Central memory CD8-positive, alpha-beta T cell (primary cell): ENCODE measurements around the gene SPATA2.
A peak's percentile ranks its signal among the peaks of the same experiment; 100 is the strongest.
"Not testable (repeated sequence)": the region's sequence is repeated elsewhere in the genome, so short reads cannot be mapped to it uniquely, and the experiment has no call there.

Experiments used
- ATAC-seq: fragments of 150-1000 bp; cut with Tn5 transposase; replicated peaks from 2 replicates; pipeline ENCODE4 v1.10.0; 2022; ENCODE audit warnings: mild to moderate bottlenecking, moderate FRiP score, moderate number of reproducible peaks; ENCODE audit not compliant: poor library complexity, severe bottlenecking; ENCODE audit errors: extremely low read depth
- DNase-seq, 2 donors: peaks; one replicate each; pipeline ENCODE4 v3.0.0; 2021; ENCODE audit warnings: low spot score in 2 of 2
- H3K27ac Mint-ChIP-seq: one replicate; pipeline ENCODE4 v1.8.0; 2022; ENCODE audit warnings: low read depth, mild to moderate bottlenecking, moderate library complexity, mixed read lengths
- H3K27me3 Mint-ChIP-seq: one replicate; pipeline ENCODE4 v1.8.0; 2022; ENCODE audit warnings: mixed read lengths
- H3K36me3 Mint-ChIP-seq: one replicate; pipeline ENCODE4 v1.8.0; 2022; ENCODE audit warnings: mild to moderate bottlenecking, moderate library complexity, mixed read lengths; ENCODE audit not compliant: insufficient read depth
- H3K4me1 Mint-ChIP-seq: one replicate; pipeline ENCODE4 v1.8.0; 2022; ENCODE audit warnings: mixed read lengths
- H3K4me3 Mint-ChIP-seq: one replicate; pipeline ENCODE4 v1.8.0; 2022; ENCODE audit warnings: mild to moderate bottlenecking, moderate library complexity, mixed read lengths
- H3K9me3 Mint-ChIP-seq: one replicate; pipeline ENCODE4 v1.8.0; 2022; ENCODE audit warnings: mixed read lengths

SPATA2 gene

DNA sequence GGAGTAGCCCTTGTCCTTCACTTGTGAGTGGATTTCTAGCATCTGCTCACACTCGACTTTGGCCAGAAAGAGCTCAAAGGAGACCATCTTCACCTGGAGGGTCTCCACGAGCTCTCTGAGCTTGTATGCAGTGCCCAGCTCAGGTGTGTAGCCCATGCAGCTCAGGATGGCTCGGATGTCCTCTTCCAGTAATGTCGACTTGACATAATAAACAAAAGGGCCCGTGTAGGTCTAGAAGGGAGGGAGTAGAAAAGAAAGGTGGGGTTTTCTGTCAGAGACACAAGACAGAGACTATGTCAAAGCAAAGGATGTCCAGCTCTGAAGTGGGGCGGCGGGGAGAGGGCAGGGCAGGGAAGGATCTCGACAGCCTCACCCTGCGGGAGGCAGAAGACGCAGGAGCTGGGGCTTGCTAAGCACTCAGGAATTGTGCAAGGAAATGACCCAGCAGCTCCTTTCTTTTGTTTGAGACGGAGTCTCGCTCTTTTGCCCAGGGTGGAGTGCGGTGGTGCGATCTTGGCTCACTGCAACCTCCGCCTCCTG is 8.6 kb downstream of the SPATA2 start:
- peaks cover 34% of the 10 kb centered on the region for H3K36me3 Mint-ChIP-seq
- ATAC-seq (no peak), DNase-seq (no peak)
- H3K4me3 Mint-ChIP-seq, result no peak overlapping the region
- no peak overlapping the region for H3K27ac Mint-ChIP-seq
- H3K9me3 Mint-ChIP-seq, result no peaks in the 10 kb centered on the region
- peaks cover 5% of the 10 kb centered on the region for H3K4me1 Mint-ChIP-seq
- no peaks in the 10 kb centered on the region for H3K27me3 Mint-ChIP-seq

DNA sequence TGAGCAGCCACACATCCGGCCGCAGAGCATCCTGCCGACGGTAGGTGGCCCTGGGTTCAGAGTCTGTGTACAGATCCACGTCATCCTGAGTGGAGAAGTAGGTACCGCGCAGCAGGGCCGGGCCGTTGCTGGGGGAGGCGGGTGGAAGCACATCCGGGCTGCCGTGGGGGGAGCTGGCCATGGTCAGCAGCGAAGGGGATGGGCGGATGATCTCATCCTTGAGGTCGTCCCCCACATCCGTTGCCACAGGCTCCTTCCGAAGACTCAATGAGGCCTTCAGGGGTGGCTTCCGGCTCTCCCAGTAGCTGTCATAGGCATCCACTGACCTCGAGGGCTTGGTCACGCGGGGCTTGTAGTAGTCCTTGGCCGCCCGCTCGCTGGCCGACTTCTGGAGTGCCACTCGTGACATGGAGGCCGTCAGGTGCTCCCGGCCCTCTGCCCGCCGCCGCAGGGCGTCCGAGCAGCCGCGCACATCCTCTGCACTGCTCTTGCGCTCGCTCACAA is 9.2 kb downstream of the SPATA2 start:
- Mint-ChIP-seq H3K27me3 (no peaks in the 10 kb centered on the region), H3K9me3 (no peaks in the 10 kb centered on the region), H3K4me1 (peaks cover 5% of the 10 kb centered on the region), H3K27ac (no peak overlapping the region), H3K36me3 (peaks cover 34% of the 10 kb centered on the region), H3K4me3 (no peak overlapping the region)
- ATAC-seq, result no peak
- DNase-seq, result no peak

- Mint-ChIP-seq H3K27ac (peak overlapping the region; percentile 67), H3K9me3 (no peaks in the 10 kb centered on the region), H3K27me3 (no peaks in the 10 kb centered on the region), H3K4me1 (peaks cover 4% of the 10 kb centered on the region), H3K4me3 (no peak overlapping the region), H3K36me3 (peaks cover 36% of the 10 kb centered on the region)
- ATAC-seq, result no peak
- no peak for DNase-seq
Observed at GRCh38 chr20:49905415-49906091, 9.8 kb downstream of the SPATA2 start.

- H3K9me3 Mint-ChIP-seq, result no peaks in the 10 kb centered on the region
- H3K4me3 Mint-ChIP-seq, result no peak overlapping the region
- H3K4me1 Mint-ChIP-seq, result no peaks in the 10 kb centered on the region
- no peaks in the 10 kb centered on the region for H3K27me3 Mint-ChIP-seq
- peak overlapping the region; percentile 67 for H3K27ac Mint-ChIP-seq
- ATAC-seq (no peak), DNase-seq (no peak)
- H3K36me3 Mint-ChIP-seq, result peaks cover 35% of the 10 kb centered on the region
Observed at GRCh38 chr20:49904440-49905214, 10.7 kb downstream of the SPATA2 start.

- Mint-ChIP-seq H3K9me3 (no peaks in the 10 kb centered on the region), H3K27ac (no peak overlapping the region), H3K4me3 (no peak overlapping the region), H3K36me3 (peaks cover 26% of the 10 kb centered on the region), H3K4me1 (no peaks in the 10 kb centered on the region), H3K27me3 (no peaks in the 10 kb centered on the region)
- no peak for DNase-seq
- ATAC-seq, result no peak
Observed at GRCh38 chr20:49901588-49901987, 13.7 kb downstream of the SPATA2 start.

DNA sequence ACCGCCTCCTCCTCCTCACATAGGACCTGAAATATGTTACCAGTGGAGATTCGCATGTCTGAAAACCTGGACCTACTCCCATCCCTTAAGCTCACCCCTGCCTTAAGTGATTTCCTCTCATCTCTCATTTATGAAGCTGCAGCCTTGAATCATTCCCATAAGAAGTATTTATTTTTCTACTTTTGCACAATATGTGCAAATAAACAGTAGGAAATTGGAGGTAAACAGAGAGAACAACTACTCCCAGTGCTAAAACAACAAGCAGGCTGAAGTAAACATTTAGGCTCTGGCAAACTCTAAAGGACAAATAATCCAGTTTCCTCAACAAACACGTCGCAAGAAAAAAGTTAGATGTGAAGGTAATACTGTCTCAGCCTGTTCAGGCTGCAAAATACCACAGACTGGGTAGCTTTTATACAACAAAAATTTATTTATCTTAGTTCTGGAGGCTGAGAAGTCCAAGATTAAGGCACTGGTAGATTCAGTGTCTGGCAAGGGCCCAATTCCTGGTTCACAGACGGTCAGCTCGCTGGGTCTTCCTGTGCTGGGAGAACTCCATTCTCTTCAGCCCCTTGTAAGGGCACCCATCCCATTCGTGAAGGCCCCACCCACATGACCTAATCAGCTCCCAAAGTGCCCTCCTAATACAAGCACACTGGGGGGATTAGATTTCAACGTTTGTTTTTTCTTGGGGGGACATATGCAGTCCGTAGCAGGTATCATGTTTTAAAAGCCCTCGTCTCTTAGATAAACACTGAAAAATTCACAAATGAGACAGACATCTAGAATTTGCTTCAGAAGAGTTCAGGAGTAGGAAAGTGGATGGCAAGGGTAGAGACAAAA is 15.6 kb downstream of the SPATA2 start:
- Mint-ChIP-seq H3K27me3 (no peaks in the 10 kb centered on the region), H3K36me3 (peaks cover 11% of the 10 kb centered on the region), H3K4me1 (no peaks in the 10 kb centered on the region), H3K27ac (no peak overlapping the region), H3K4me3 (no peak overlapping the region), H3K9me3 (no peaks in the 10 kb centered on the region)
- DNase-seq, result no peak
- no peak for ATAC-seq

DNA sequence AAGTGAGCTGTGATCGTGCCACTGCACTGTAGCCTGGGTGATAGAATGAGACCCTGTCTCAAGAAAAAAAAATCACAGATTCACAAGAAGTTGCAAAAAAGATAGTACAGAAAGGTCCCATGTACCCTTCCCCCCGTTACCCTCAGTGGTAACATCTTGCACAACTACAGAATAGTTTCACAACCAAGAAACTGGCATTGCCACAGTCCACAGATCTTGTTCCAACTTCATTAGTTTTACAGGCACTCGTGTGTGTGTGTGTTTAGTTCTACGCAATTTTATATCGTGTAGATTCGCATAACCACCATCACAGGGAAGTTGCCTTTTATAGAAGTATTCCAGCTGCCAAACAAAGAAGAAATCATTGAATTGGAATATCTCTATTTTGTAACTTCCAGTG is 19.1 kb downstream of the SPATA2 start:
- Mint-ChIP-seq H3K4me1 (peaks cover 16% of the 10 kb centered on the region), H3K27me3 (no peaks in the 10 kb centered on the region), H3K36me3 (peaks cover 5% of the 10 kb centered on the region), H3K27ac (no peak overlapping the region), H3K9me3 (no peaks in the 10 kb centered on the region), H3K4me3 (no peak overlapping the region)
- no peak for DNase-seq
- ATAC-seq, result no peak

DNA sequence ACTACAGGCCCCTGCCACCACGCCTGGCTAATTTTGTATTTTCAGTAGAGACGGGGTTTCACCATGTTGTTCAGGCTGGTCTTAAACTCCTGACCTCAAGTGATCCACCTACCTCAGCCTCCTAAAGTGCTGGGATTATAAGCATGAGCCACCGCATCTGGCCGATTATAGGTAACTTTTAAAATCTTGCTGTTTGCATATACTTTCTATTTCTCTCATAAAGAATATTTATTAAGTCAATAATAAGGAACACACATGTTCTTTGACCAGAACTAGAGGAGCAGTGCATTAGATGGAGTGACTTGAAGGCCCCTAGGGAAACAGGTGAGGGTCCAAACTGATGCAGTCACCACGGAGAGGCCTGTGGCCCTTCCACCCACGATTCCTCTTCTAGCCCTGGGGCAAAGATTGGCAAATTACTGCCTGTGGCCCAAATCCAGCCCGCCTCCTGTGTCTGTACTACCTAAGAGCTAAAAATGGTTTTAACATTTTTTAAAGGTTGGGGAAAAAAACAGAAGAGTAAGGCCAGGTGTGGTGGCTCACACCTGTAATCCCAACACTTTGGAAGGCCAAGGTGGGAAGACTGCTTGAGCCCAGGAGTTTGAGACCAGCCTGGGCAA is 19.7 kb downstream of the SPATA2 start:
- H3K27ac Mint-ChIP-seq, ATAC-seq, H3K36me3 Mint-ChIP-seq, H3K4me3 Mint-ChIP-seq, H3K27me3 Mint-ChIP-seq, DNase-seq, H3K9me3 Mint-ChIP-seq: not testable (repeated sequence)
- peaks cover 16% of the 10 kb centered on the region for H3K4me1 Mint-ChIP-seq

GRCh38 chr20:49894073-49894470 is 21.3 kb downstream of the SPATA2 start:
- peaks cover 2% of the 10 kb centered on the region for H3K36me3 Mint-ChIP-seq
- peak overlapping the region; percentile 68 for H3K4me3 Mint-ChIP-seq
- DNase-seq (no peak), ATAC-seq (peak; percentile 62)
- H3K4me1 Mint-ChIP-seq, result peaks cover 19% of the 10 kb centered on the region
- H3K27me3 Mint-ChIP-seq, result no peaks in the 10 kb centered on the region
- peak overlapping the region; percentile 78 for H3K27ac Mint-ChIP-seq
- H3K9me3 Mint-ChIP-seq, result no peaks in the 10 kb centered on the region

- Mint-ChIP-seq H3K4me1 (peaks cover 25% of the 10 kb centered on the region), H3K9me3 (no peaks in the 10 kb centered on the region), H3K27ac (peak overlapping the region; percentile 78), H3K36me3 (peaks cover 5% of the 10 kb centered on the region), H3K4me3 (peak overlapping the region; percentile 68), H3K27me3 (no peaks in the 10 kb centered on the region)
- no peak for DNase-seq
- ATAC-seq, result no peak
Observed at GRCh38 chr20:49893242-49894072, 21.9 kb downstream of the SPATA2 start.

- Mint-ChIP-seq H3K9me3 (no peaks in the 10 kb centered on the region), H3K4me3 (peak overlapping the region; percentile 68), H3K4me1 (peaks cover 28% of the 10 kb centered on the region), H3K36me3 (peaks cover 8% of the 10 kb centered on the region), H3K27me3 (no peaks in the 10 kb centered on the region), H3K27ac (peak overlapping the region; percentile 78)
- DNase-seq, result no peak
- no peak for ATAC-seq
Observed at GRCh38 chr20:49892817-49893216, 22.5 kb downstream of the SPATA2 start.
